Upper lobe of left lung (tissue), 4 donors: ENCODE results near the gene SPATA20.

Experiments
- CTCF ChIP-seq, 6 experiments: fragments of 450-650 bp in 4 of 6; fragments of 200-600 bp in 2 of 6; sonication (generic) in 2 of 6; IDR thresholded peaks; one replicate each; pipeline ENCODE4 v1.5.1; 2016 to 2019; ENCODE audit warnings: antibody characterized with exemption in 6 of 6
- POLR2AphosphoS5 ChIP-seq, 2 donors: sonication (generic); formaldehyde crosslinking; IDR thresholded peaks; one replicate each; pipeline ENCODE4 v1.5.1; 2017; ENCODE audit warnings: antibody characterized with exemption in 2 of 2

- TF ChIP-seq CTCF (IDR thresholded peaks at IDR 0.05) (no peak), POLR2AphosphoS5 (IDR thresholded peaks at IDR 0.05) (no peak)
Observed at GRCh38 chr17:50519141-50519834, 27.7 kb upstream of the SPATA20 start.
